GM18502 (cell line): Measurements from ENCODE around the gene MAP3K7CL.
A peak's percentile ranks its signal among the peaks of the same experiment; 100 is the strongest.

Source experiments
- ATAC-seq: cut with Tn5 transposase; IDR thresholded peaks from one replicate; pipeline ENCODE4 v1.9.1; 2021; ENCODE audit warnings: mild to moderate bottlenecking; ENCODE audit not compliant: unreplicated experiment, poor library complexity

Gene MAP3K7CL, protein sequence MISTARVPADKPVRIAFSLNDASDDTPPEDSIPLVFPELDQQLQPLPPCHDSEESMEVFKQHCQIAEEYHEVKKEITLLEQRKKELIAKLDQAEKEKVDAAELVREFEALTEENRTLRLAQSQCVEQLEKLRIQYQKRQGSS

DNA sequence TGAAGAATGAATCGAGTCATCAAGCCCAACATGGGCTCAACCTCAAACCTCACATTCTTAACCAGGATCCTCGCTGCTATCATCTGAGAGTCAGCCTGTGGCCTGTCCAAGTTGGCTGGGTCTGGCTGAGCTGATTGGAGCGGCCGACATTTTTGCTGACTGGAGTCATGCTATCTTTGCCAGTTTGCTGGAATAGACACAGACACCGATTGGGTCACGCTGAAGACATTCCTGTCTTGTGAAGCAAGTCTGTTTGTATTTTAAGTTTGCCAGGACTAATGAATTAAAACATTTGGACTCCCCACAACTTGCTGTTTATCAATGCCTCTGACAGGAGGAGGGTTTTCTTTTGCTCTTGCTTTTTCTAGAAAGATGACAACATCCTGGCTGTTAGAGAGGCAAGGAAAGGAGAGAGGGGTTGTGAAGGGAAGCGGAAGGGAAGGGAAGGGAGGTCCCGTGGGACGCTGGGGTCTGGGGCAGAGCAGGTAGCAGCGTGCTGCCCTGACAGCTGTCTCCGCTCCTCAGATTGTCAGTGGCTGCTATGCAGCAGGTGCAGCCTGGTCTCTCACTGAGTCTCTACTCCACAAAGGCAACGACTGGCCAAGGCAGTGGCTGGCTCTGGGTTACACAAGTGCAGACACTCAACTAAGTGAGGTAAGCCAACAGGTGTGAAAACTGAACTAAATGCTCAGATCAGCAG lies at the start of gene MAP3K7CL:
Gene MAP3K7CL (plus strand): TSS at position 375 of the 700 bp plus-strand sequence. CDS start 2,701 bp downstream, outside the sequence.
- no peak for ATAC-seq

DNA sequence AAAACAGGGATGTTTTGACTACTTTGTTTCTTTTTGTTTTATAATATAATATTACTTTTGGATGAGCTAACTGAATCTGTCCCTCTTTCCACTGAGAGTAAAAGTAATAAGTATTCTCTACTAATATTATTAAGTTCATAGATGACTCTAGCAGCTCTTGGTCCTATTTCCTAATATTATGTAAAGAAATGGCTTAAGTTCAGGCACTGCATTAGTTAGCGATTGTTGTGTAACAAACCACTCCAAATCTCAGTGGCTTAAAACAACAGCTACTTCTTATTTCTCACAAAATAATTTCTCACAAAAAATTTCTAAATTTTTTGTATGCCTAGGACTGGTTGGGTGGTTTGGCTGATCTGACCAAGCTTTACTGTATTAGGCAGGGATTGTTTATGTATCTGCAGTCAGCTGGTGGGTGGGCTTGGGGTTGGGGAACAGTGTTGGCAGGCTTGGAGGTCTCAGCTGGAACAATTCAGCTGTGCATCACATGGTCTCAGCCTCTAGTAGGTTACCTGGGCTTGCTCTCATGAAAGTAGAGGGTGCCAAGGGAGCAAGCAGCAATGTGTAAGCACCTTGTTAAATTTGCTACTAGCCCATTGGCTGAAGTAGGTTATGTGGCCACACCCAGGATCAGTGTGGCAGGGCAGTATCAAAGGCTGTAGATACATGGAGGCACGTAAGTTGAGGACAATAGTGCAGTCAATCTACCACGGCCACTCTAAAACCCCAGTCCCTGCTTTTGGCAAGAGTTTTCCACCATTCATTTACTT lies 48.2 kb upstream of the MAP3K7CL start:
- no peak for ATAC-seq

DNA sequence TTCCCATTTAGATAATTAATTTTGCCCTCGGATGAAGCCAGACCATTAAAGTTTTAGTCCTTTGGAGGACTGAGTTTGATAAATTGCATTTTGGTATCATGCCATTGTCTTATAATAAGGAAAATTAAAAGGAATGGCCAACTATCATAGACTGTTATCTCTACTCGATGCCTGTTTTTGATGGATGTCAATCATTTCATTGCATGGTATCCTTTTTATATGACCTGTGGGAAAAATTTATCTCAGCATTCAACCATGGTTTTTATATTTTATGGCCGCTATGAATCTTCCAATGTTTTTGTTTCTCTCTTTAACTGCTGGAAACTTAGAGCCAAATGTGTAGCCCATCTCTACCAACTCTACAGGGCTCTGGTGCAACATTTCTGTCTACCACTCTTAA lies 47.1 kb upstream of the MAP3K7CL start:
- no peak for ATAC-seq

DNA sequence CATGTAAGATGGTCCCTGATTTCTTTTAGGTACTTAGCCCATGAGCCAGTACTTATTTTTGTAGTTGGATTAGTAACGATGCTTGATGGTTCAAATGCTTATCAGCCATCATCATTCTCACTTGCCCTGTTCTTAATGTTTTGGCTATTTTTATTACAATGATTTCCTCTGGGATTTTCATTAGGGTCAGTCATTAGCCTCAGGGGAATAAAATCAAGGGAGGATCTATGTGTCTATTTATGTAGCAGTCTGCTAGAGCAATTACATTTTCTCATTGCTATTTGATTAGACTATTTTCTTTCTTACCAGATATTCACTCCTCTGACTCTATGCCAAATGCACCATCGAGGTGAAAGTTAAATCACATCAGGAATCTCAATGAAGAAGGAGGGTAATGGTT lies 46.1 kb upstream of the MAP3K7CL start:
- no peak for ATAC-seq

DNA sequence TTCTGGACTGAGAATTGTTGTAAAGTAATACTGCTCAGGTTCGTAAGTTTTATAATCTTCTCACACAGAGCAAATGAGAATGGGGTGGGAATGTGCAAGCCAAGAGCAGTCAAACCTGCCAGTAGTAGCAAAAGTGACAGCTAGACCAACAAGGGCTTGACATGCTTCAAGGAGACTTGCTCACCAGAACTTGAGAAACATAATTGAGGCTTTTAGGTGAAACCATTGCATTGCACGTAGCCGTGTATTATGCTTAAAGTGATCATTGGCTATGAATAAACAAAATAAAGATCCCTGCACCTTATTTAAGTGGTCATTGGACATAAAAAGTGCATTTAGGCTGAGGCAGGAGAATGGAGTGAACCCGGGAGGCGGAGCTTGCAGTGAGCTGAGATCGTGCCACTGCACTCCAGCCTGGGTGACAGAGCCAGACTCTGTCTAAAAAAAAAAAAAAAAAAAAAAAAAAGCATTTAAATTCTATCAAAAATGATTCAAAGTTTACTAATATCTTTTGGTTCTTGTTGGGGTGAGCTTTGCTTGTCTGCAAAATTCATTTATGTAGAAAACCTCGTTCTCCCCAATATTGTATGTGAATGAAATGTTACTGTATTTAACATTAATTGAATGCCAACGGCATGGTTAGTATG lies 45.2 kb upstream of the MAP3K7CL start:
- no peak for ATAC-seq

DNA sequence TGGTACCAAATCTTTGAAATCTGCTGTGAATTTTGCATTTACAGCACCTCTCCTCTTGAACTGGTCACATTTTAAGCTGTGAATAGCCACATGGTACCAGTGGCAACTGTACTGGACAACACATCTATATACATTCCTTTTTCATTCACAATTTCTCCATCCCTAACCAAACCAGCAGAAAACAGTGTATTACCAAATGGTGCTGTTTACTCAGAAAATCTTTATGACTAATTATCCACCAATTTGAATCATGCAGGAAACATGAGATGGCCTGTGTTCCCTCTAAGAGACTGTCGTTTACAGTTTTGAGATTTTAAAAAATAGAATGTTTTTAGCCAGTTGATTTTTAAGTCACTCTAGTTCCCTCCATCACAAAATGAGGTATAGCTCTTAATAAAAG lies 39.4 kb upstream of the MAP3K7CL start:
- no peak for ATAC-seq

DNA sequence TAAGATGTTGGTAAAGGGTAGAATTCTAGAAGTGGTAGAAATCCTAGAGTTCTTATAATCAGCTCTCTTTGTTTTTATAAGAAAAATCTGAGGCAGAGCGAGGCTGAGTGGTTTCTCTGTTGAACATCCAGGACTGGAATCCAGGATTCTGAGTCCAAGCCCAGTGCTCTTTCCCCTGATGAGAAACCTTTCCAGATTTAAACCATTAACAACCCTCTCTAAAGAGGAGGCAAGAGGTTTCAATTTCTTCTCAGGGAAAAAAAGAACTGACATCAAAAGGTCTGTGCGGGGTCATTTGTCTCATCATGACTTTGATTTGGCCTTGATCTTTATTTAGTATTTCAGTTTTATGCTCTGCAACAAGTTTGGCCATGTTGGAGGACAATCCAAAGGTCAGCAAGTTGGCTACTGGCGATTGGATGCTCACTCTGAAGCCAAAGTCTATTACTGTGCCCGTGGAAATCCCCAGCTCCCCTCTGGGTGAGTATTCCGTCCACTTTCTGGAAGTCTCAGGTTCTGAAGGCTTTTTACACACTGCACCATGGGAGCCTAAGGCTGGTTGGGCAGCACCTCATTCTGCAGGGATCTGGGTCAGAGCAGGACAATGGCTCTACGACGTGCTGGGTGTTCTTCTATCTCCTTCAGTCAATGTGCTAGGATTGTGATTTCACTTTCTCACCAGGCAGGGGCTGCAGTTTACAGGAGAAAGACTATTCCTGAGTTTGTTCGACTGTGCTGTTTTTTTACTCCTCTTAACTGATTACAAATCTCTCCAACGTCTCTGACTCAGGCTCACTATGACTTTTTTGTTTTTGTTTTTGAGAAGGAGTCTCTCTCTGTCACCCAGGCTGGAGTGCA lies 38.1 kb upstream of the MAP3K7CL start:
- ATAC-seq, result no peak

DNA sequence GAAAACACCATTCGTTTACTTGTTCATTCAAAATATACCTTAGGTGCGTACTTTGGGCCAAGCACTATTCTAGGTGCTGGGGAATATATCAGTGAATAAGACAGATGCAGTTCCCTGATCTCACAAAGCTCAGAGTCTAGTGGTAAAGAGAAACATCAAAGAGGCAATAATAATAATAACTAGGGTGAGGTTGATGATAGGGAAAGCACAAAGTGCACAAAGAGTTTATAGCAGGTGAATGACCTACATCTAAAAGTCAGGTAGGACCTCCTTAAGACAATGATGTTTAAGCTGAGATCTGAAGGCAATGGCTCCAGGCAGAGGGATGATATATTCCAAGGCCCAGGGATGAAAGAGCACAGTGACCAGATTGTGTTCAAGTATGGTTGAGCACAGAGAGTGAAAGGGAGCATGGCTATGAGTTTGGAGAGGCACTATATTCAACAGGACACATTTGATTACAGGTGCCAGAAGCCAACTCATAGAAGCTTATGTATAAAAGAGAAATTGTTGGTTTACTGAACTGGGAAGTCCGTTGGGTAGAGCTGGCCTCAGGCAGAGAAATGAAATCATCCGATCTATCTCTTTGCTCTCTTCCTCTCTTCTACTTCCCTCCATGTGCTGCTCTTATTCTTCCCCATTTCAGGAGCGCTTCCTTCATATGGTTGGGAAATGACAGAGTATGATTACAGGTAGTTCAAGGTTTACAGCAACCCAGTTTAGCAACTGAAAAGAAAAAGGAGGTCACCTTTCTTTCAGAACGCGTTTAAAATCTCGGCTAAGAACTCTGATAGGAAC lies 34.0 kb upstream of the MAP3K7CL start:
- ATAC-seq, result no peak

DNA sequence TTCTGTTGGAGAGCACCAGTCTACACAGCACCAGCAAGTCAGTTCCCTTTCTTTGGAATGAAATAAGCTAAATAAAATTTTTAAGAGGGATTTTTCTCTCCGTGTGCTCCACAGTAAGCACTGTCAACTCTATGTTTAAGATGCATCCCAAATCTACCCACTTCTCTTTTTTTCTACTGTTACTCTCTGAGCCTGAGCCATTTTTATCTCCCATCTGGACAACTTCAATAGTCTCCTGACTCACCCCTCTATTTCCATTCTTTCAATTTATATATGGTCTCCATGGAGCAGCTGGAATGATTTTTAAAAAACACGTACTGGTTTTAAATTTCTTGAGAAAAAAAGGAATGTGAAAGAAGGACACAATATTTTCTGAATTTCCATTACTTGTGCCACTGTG lies 32.3 kb upstream of the MAP3K7CL start:
- no peak for ATAC-seq

DNA sequence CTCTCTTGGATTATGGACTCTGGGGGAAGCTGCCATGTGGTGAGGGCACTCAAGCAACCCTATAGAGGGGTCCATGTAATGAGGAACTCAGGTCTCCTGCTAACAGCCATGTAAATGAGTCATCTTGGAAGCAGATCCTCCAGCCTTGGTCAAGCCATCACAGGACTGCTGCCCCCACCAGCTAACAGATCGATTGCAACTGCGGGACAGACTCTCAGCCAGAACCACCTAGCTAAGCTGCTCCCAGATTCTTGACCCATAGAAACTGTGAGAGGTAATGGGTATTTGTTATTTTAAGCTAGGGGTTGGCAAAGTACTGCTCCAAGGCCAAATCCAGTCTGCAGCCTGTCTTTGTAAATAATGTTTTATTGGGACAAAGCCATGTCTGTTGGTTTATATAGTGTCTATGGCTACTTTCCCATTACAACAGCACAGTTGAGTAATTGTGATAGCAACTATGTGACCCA lies 27.6 kb upstream of the MAP3K7CL start:
- no peak for ATAC-seq

DNA sequence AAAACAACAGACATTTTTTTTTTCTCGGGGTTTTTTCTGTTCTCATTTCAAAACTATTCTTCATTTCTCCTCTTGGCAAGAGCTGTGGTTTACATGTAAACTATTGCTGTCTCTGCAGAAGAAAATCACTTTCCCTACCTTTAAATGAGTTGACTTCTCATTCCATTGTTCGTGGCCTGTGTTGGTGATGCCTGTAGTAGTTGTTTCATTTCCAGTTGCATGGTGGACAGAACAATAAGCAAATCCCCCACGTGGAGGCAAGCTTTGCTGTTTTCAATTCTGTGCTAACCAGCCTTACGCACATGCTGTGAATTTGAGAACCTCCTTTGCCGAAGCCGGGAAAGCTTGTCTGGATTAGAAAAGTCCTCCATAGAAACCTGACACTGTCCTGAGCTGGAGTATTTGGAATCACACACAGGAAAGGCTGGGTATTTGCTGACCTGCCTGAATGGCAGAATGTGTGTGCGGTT lies 26.2 kb upstream of the MAP3K7CL start:
- ATAC-seq, result peak; percentile 61

DNA sequence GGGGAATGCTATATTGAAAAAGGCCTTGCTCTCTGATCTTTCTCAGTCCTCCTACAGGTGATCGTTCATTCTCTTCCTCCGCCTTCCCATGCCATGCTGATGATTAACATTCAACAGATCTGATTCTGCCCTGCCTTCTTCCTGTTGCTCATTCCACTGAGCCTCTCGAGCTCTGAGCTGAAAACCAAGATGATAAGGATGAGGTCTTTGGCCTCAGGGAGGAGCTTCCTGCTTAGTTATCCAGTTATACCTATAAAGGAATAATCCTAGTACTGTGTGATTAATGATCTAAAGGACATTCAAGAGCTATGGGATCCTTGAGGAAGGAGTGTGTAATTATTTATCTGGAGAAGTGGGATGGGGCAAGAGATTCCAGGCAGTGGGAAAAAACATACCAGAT lies 25.2 kb upstream of the MAP3K7CL start:
- ATAC-seq, result no peak

DNA sequence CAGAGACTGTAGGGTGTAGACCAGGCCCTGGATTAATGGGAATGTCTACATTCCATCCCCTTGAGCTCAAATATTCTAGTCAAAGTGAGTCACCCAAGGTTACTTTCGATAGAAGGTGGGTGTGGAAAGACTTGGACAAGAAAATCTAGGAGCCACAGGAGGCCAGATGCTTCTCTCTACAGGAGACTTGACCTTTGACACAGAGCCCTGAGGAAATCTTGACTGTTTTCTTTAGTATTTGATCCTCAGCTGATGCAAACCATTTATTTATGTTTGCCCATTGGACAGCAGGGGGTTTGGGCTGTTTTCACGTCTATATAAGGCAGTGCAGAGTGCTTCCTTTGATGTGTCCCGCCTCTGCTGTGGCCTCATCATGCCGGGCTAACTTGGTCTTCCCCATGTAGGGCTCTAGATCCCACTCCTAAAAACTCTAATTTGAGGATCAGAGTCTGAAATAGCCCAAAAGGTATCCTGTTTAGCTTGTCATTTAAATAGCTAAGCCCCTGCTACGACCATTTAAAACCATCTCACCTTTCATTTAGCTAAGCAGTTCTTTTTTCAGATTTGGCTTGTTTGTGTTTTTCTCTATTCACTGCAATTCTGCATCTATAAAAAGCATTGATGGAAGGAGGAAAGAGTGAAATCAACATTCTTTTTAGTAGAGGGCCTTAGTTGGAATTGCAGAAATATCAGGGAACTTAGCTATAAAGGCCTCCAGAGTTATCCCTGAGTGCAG lies 15.5 kb upstream of the MAP3K7CL start:
- no peak for ATAC-seq

DNA sequence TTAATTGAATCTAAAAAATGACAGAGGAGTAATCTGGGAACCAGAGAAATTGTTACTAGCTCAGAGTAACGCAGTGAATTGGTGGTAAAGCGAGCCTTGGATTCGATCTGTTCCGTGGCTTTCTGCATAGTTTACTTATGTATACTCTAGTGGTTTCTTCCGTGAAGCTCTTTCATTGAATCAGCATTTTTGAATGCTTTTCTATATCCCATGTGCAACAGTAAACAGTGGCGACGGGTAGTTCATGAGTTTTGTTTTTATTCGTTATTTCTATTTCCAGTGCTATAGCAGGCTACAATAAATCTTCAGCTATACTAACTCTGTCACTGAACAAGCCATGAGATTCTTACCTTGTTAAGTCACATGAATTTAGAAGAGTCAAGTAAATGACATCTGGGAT lies 14.5 kb upstream of the MAP3K7CL start:
- no peak for ATAC-seq

DNA sequence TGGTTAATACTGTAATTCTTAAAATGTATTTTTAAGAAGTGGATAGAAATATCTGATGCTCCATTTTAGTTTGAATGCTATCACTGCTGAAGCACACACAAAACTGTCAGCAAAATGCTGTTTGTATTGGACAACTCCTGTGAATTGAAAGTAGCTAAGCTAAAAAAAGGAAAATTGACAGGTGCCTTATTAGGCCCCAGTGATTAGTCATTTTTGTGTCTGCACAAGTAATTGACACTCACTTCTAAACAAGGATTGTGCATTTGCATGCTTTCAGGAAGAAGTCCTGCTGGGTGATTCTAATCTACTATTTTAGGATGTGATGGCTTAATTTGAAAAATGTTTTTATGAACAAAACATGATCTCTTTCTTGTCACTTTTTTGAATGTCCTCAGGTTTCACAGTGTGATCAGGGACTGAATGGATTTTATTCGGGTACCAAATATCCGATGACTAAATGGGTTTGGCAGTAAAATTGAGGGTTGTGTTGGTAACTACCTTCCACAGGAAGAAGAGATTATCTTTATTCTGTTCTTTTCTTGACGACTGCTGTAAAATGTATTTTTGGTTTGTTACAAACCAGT lies 13.0 kb upstream of the MAP3K7CL start:
- peak; percentile 55 for ATAC-seq

DNA sequence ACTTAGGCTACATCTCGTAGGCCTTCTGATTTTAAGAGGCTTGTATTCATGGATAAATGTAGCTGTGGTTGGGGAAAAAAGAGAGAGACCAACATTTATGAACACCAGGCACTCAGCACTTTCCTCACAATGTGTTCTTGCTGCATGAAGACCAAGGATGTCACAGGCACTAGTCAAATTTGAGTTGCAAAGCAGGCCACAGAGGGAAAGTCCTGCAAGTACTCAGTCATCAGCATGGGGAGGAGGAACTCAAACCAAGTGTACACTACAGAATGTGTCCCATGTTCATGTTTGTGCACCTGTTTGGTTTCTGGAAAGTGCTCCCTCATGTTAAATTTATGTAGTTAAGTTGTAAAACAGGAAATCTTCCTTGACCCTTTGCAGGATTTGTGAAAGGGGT lies 8.7 kb upstream of the MAP3K7CL start:
- ATAC-seq, result peak; percentile 76

DNA sequence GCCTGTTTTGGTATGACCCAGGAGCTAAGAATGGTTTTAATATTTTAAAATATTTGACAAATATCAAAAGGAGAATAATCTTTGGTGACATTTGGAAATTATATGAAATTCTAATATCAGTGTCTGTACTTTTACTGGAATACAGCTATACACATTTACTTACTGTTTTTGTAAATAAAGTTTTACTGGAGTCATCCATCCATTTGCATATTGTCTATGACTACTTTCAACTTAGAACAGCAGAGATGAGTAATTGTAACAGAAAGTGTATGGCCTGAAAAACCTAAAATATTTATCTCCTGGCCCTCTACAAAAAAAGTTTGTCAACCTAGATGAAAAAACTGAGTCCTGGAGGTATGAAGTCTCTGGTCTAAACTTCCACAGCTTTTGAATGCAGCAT lies 5.8 kb upstream of the MAP3K7CL start:
- ATAC-seq, result peak; percentile 33

DNA sequence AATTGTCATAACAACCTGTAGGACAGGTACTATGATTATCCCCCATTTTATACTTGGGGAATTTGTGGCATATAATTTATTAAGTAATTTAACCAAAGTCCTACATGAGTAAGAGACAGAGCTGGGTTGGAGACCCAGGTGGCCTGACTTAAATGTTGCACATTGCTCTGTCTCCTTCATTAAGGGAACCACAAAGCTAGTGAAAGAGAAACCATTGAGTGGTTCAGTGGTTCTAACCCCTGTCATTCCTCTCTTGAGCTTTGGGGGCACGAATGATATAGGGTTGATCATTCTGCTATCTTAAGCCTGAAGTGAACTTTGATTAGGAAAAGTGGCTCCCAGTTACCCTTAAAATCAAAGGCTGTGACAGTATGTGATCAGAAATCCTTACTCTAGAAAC lies 5.3 kb upstream of the MAP3K7CL start:
- peak; percentile 82 for ATAC-seq
